ENCODE results near the gene WASF3.

DNA sequence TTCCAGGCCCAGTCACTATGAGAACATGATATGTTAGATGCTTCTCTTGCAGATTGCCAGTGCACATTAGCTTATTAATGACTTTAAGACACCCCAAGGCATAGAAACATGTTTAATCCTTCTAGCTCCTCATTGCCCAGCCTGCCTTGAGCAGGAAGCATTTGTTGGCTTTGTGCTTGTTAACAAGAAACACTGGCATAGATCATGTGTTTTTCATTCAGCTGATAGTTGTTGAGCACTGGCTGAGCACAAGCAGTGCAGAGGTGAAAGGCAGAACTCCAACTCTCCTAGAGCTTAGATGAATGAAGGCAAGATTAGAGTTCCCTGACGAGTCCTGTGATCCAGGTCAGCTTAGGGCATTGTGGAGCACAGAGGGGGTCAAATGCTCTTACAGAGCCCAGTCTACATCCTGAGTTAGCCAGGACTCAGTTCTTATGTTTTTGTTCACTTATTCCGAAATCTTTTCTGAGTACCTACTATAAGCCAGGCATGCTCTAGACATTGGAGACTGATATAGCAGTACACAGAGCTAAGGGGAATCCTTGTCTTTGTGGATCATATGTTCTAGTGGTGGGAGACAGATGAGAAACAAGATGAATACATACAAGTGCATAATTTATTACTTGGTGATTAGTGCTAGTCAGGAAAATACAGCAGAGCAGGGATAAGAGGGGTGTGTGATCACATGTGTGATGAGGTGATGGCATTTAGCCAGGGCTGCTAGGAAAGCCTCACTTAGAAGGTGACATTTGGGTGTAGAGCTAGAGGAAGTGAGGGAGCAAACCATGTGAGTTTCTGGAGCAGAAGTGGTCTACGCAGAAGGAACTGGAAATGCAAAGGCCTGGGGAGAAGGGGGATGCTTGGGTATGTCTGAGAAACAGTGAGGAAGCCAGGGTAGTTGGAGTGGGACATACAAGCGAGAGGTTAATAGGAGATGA is 101.2 kb downstream of the WASF3 start:
- TF ChIP-seq CTCF (conservative IDR thresholded peaks at IDR 0.05; ENCODE audit: low read depth, low read length), result no peak
- TF ChIP-seq EZH2phosphoT487 (IDR thresholded peaks at IDR 0.05; ENCODE audit: borderline replicate concordance, low read length), result no peak

All from PC-3 (cell line).